ENCODE results near the gene SLC6A15. TPM values are rescaled to one million over a fixed set of nuclear protein-coding genes. Genes with fewer than 3 reads are reported as not detected.

Gene SLC6A15
- total RNA-seq, 4 donors from 2014 or later: 2.2 to 5.9 (median 4.0) TPM

Other genes starting within 250 kb of the SLC6A15 start
- not detected for gene TSPAN19, start 123.5 kb upstream of the SLC6A15 start, total RNA-seq
- under 1 TPM in 1 of 4 donors, not detected in 3; 0.16 TPM for gene LRRIQ1, start 123.6 kb upstream of the SLC6A15 start, total RNA-seq